ENCODE data around the gene RNASEH2C. TPM values are rescaled to one million over a fixed set of nuclear protein-coding genes. Genes with fewer than 3 reads are reported as not detected.
A peak's percentile ranks its signal among the peaks of the same experiment; 100 is the strongest.

Gene RNASEH2C
- total RNA-seq, 1 experiment from 2014 or later: 96.2 TPM

DNA sequence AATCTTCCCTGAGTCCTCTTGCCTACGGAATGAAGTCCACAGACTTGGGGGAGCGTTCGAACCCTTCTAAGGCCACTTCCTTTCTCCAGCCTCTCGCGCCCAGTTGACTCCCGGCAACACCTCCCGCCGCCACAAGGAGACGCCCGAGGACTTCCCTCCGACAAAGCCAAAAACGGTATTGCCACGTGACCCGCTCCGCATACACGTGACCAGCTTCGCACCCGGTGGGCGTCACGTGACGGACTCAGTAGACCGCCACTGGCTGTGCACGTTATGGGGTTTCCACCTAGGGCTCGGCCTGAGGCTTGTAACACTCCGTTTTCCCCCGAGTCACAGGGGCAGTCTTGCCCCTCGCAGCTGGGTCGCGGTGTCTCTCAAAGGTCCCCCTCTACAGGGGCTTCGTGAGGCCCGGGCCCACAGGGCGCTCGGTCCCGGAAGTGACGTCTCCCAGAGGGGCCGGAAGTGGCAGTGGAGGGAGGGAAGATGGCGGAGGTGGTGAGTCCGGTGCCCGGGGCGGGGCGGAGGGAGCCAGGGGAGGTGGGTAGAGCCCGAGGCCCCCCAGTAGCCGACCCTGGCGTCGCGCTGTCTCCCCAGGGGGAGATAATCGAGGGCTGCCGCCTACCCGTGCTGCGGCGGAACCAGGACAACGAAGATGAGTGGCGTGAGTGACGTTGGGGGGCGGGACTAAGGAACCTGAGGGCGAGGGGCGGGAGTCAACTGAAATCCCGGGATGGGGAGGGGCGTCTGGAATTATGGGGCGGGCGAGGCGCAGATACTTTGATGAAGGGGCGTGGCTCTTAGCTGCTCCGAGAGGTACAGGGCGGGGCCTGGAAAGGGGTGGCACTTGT is 8.6 kb downstream of the RNASEH2C start, which contains the start of gene KAT5:
KAT5 (plus strand) TSS at position 468 of the 848 bp plus-strand sequence; CDS start at position 484, 16 bp downstream.
- Histone ChIP-seq H3F3A (ENCODE audit: low read length, unreplicated experiment) (no peaks in the 10 kb centered on the region), H3K27ac (ENCODE audit: low read length) (peak within 1 kb of the TSS; percentile 91), H3K36me3 (ENCODE audit: low read depth, low read length) (peaks cover 32% of the 10 kb centered on the region), H2AFZ (ENCODE audit: low read length) (peak within 1 kb of the TSS; percentile 91), H3K4me2 (ENCODE audit: low read length) (peak within 1 kb of the TSS; percentile 84), H3K4me1 (ENCODE audit: insufficient read depth, low read length) (peaks cover 11% of the 10 kb centered on the region), H4K20me1 (ENCODE audit: low read length) (no peaks in the 10 kb centered on the region), H3K9me2 (replicated peaks; ENCODE audit: low read length) (no peaks in the 10 kb centered on the region), H3K4me3 (ENCODE audit: low read length) (peak within 1 kb of the TSS; percentile 70), H3K79me2 (ENCODE audit: low read length) (peaks cover 16% of the 10 kb centered on the region), H3K9ac (ENCODE audit: low read length) (peak within 1 kb of the TSS; percentile 93), H3K9me3 (ENCODE audit: low read length) (no peaks in the 10 kb centered on the region; the same call in 1 of the 2 replicates), H3K27me3 (ENCODE audit: low read length) (no peaks in the 10 kb centered on the region)
- intact Hi-C loops (cut with micrococcal nuclease): loop anchor here (1.0 to 10.0 kb wide), 4 partner anchors 57 to 273 kb away; partner anchors contain the start of gene MUS81
- ChIA-PET CTCF (interaction anchor here (0.5 to 1.7 kb wide), 9 partner anchors 8 to 176 kb away, joined by 3 to 17 read pairs (median 8); partner anchors contain the start of gene FIBP), POLR2A (ENCODE audit: unreplicated experiment) (interaction anchor here (0.6 to 0.7 kb wide), 9 partner anchors 23 to 677 kb away, joined by 3 to 42 read pairs (median 6); partner anchors contain the start of gene FIBP)
- TSS peak; percentile 30 for BruUV-seq (replicated peaks)
- no peak for TF ChIP-seq EZH2 (IDR thresholded peaks at IDR 0.05; ENCODE audit: low read length, unreplicated experiment)
- TF ChIP-seq, protein P1, sequence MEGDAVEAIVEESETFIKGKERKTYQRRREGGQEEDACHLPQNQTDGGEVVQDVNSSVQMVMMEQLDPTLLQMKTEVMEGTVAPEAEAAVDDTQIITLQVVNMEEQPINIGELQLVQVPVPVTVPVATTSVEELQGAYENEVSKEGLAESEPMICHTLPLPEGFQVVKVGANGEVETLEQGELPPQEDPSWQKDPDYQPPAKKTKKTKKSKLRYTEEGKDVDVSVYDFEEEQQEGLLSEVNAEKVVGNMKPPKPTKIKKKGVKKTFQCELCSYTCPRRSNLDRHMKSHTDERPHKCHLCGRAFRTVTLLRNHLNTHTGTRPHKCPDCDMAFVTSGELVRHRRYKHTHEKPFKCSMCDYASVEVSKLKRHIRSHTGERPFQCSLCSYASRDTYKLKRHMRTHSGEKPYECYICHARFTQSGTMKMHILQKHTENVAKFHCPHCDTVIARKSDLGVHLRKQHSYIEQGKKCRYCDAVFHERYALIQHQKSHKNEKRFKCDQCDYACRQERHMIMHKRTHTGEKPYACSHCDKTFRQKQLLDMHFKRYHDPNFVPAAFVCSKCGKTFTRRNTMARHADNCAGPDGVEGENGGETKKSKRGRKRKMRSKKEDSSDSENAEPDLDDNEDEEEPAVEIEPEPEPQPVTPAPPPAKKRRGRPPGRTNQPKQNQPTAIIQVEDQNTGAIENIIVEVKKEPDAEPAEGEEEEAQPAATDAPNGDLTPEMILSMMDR (conservative IDR thresholded peaks at IDR 0.05; ENCODE audit: low read depth, low read length): peak; percentile 95
- no peak for TF ChIP-seq EZH2phosphoT487 (IDR thresholded peaks at IDR 0.05; ENCODE audit: borderline replicate concordance, low read length)
- peak; percentile 89 for ATAC-seq
- DNase-seq: peak; percentile 99

DNA sequence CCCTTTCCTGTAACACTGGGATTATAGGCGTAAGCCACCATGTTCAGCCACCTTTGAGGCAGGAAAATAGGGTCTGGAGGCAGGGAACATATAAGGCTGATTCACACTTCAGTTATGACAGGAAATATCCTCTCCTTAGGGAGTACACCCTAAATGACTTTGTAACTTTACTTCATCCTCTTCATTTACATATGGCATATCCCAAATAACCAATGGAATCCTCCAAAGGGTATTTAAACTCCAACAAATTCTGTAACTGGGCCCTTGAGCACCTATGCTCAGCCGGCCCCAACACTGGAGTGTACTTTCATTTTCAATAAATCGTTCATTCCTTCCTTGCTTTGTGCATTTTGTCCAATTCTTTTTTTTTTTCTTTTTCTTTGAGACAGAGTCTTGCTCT is 10.2 kb downstream of the RNASEH2C start:
- BruUV-seq (replicated peaks): no TSS peak
- intact Hi-C loops (cut with micrococcal nuclease): loop anchor here (10.0 kb wide), 1 partner anchor 274 kb away; no protein-coding TSS in a partner anchor
- CTCF ChIA-PET: no interaction called here

More for the DNA sequence above, 10.2 kb downstream of the RNASEH2C start:
- POLR2A ChIA-PET (ENCODE audit: unreplicated experiment): no interaction called here
- H3K27me3 ChIP-seq (ENCODE audit: low read length): no peaks in the 10 kb centered on the region
- H3K4me2 ChIP-seq (ENCODE audit: low read length): peak overlapping the region; percentile 25; the same call in 1 of the 2 replicates
- no peak overlapping the region for H3K4me3 ChIP-seq (ENCODE audit: low read length)
- H3K4me1 ChIP-seq (ENCODE audit: insufficient read depth, low read length): peaks cover 11% of the 10 kb centered on the region
- H3K79me2 ChIP-seq (ENCODE audit: low read length): peaks cover 16% of the 10 kb centered on the region
- no peak for DNase-seq
- no peaks in the 10 kb centered on the region; the same call in 1 of the 2 replicates for H3K9me3 ChIP-seq (ENCODE audit: low read length)
- TF ChIP-seq, protein P1 (conservative IDR thresholded peaks at IDR 0.05; ENCODE audit: low read depth, low read length): no peak
- TF ChIP-seq EZH2 (IDR thresholded peaks at IDR 0.05; ENCODE audit: low read length, unreplicated experiment): no peak
- no peak for TF ChIP-seq EZH2phosphoT487 (IDR thresholded peaks at IDR 0.05; ENCODE audit: borderline replicate concordance, low read length)
- no peaks in the 10 kb centered on the region for H3F3A ChIP-seq (ENCODE audit: low read length, unreplicated experiment)
- H3K9me2 ChIP-seq (replicated peaks; ENCODE audit: low read length): no peaks in the 10 kb centered on the region
- H3K36me3 ChIP-seq (ENCODE audit: low read depth, low read length): peaks cover 19% of the 10 kb centered on the region
- H2AFZ ChIP-seq (ENCODE audit: low read length): no peak overlapping the region
- ATAC-seq: no peak
- no peak overlapping the region for H3K27ac ChIP-seq (ENCODE audit: low read length)
- no peak overlapping the region for H3K9ac ChIP-seq (ENCODE audit: low read length)
- no peaks in the 10 kb centered on the region for H4K20me1 ChIP-seq (ENCODE audit: low read length)

All from PC-3 (cell line).